NCI-H510A treated with DMSO at 0.1 percent for 48 hours (cell line): ENCODE measurements around the gene CHRNB4.

Experiments
- DNase-seq: peaks from one replicate; lab custom pipeline; 2025; lab: John Stamatoyannopoulos, UW

CHRNB4 gene

DNA sequence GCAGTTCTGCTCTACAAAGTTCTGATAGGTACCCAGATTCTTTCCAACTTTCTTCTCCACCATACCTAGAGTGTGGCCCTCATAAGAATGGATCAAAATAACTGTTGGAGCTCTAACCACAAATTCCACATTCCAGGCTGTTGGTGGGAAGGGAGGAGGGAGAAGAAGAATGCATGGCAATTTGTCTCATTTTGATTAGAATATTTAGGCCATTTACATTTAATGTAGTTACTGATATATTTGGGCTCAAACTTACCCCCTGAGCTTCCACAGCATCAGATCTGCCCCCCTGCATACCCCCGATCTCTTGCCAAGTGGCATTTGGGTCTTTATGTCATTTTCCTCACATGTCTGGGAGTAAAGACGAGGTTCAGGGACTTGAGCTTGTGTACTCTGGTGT lies 7.7 kb downstream of the CHRNB4 start:
- DNase-seq, result no peak

DNA sequence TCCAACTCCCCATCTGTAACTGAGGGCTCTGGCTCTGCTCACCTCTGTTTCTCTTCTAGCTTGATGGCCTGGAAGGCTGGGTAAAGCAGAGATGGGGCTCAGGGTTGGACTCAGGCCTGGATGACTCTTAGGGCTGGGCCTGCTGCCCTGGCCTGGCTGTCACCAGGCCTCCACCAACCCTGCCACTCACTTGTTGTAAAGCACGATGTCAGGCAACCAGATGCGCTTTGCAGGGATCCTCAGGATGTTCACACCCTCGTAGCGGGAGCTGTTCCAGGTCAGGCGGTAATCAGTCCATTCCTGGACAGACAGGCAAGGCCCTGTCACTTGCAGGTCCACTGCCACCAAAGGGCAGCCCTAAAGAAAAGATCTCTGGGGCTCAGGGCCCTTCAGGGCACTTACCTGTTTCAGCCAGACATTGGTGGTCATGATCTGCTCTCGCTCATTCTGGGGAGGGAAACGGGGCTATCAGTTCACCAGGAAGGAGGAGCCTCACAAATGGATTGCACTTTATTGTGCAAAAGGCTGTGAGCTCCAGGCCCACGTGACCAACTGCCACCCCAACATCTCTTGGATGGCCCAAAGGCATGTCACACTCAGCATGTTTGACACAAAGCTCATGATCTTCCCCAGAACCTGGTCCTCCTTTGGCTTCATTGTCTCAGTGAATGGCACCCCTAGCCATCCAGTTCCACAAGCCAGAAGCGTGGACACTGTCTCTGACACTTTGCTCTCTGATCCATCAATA lies 9.9 kb downstream of the CHRNB4 start:
- no peak for DNase-seq

DNA sequence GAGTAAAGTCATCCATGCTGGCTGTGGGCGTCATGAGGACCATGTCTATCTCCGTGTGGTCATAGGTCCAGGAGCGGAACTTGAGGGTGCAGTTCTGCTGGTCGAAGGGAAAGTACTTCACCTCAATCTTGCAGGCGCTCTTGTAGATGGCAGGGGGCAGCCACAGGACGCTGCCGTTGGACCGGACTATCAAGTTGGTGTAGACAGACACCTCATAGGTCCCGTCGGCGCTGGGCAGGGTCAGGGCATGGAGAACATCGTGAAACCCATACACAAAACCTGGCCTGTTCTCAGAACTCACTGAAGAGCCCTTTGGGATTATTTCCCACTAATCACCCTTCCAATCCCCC lies 11.3 kb downstream of the CHRNB4 start:
- no peak for DNase-seq

DNA sequence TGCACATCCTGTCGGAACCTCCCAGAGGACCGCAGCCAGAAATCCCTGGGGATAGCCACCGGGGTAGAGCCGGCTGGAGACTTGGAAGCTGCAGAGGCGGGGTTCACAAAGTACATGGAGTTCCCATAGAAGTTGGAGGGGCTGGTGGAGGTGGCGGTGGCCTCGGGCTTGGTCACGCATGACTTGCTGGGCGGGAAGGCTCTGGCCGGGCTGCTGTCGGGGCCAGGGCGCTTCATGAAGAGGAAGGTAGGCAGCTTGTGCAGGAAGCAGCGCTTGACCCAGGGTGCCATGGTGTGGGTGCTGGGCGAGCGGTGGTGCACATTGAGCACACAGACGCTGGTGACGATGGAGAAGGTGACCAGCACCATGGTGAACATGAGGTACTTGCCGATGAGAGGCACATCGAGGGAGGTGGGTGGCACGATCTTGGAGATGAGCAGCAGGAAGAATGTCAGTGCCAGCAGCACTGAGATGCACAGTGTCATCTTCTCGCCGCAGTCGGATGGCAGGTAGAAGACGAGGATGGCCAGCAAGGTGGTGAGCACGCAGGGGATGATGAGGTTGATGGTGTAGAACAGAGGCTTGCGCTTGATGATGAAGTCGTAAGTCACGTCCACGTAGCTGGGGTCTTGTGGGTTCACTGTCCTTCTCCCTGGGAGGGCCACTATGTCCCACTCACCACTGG lies 11.8 kb downstream of the CHRNB4 start:
- no peak for DNase-seq

DNA sequence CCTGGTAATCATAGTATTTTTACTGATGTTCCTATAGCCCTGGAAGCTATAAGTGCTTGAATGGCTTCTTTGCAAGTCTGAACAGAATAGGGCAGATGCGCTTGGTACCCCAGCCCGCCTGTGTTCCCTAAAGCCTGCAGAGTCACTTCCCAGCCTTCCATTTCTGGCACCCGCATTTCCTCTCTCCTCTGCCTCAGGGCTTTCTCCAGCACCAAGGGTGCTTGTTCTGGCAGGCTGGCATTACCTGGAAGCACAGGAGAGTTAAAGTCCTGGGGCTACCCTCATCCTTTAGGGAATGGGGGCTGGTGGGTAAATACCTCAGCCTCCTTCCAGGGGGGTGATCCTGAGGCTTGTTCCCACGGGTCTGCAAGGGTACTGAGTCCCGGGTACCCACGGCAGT lies 12.8 kb downstream of the CHRNB4 start:
- DNase-seq, result no peak

DNA sequence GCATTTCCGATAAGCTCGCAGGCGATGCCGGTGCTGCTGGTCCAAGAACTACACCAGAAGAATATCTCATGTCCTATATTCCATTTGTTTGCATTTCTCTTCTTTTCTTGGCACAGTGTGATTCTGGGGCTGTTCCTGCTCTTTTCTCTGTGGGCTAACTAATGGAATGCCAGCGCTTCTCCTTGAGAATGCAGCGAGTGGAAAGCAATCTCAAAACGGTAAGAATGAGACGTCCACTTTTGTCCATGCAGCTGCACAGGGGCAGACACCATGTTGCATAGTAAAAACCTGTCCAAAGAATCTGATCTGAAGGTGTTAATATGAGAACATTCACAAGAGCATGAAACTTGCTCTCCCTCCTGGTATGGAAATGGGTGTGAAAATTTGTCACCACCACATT lies 13.7 kb downstream of the CHRNB4 start:
- DNase-seq, result no peak

DNA sequence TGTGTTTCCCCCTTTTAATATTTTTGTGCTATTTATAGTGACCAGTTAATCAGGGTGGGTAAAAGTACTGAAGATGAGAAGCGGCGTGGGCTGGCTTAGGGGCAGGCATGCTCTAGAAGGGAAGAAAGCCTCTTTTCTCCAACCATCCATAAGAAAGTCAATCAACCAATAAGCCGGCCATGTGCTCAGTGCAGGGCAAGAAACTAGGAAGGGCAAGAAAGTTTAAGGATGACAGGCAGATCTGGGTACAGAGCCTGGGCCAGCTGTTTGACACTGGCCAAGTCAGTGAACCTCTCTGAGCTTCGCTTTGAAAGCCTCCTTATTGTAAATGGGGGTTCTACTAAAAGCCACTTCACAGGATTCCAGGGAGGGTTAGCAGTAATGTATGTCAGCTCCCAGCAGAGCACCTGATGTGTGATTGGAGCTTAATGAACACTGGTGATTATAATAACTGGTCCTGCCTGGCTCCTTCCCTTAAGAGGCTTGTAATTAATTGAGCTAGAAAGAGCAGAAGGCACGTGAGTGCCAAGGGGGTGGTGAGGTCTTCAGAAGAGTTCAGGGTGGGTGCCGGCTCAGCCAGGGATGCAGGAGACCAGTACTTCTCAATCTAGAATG lies 14.5 kb downstream of the CHRNB4 start:
- DNase-seq, result peak; percentile 7

DNA sequence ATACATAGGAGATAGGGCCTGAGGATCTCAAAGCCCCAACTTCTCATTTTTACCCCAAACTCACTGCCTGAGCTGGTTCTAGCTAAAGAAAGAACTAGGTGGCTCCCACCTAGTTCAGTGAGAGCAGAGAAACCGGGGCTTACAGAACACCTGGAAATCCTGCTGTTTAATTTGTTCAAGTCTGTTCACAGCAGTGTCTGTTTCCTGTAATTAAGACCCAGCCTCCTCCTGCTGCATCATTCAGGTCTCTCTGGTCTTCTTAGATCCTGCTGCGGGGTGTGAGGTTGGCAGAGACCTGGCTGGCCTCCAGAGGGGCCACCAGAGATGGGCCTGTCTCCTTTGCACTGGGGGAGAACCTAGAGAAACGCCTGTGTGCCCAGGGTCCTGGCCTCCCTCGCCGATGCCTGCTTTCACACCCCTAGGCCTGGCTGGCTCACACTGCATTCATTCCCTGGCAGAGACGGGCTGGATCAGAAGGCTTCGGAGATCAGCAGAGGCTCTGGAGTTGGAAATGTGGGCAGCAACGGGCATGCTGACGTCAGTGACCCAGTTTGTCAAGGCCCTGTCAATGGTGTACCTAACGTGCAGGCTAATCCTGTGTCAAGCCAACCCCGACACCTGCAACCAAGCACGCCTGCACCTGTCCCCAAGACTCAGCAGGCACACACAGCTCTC lies 15.3 kb downstream of the CHRNB4 start:
- DNase-seq, result peak; percentile 73

DNA sequence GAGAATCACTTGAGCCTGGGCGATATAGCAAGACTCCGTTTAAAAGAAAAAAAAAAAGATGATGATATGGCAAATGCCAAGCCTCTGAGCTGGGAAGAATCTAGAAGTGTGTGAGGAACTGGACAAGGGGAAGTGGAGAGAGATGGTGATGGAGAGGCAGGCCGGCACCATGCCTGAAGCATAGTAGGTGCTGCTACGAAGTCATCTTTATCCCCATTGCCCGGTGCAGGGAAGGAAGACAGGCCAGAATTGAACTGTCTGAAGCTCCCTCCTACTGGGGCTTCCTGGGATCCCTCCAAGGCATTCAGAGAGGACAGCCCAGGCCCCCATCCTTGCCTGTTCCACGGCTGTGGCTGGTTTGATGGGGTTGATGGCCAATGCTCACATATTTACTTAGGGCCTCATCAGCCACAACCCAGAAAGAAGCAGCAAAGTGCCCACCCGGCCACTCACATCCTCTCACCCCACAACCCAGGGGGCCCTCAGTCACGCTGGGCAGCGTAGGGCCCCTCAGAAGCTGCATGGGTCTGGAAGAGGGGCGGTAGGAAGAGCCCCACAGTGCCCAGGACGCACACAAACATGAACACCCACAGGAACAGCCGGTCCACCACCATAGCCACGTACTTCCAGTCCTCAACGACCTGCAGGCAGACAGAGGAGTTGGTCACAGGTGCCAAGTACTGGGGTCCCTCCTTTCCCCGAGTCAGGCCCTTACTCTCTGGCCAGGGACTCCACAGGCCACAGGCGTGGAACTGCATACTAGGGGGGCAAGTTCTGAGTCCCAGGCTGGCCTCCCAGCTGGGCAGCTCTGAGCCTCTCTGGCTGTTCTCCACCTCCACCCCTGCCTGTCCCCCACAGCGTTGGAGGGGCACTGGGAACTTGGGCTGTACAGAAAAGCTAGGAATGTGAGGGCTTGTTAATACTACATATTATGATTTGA lies 16.1 kb downstream of the CHRNB4 start:
- DNase-seq, result no peak

DNA sequence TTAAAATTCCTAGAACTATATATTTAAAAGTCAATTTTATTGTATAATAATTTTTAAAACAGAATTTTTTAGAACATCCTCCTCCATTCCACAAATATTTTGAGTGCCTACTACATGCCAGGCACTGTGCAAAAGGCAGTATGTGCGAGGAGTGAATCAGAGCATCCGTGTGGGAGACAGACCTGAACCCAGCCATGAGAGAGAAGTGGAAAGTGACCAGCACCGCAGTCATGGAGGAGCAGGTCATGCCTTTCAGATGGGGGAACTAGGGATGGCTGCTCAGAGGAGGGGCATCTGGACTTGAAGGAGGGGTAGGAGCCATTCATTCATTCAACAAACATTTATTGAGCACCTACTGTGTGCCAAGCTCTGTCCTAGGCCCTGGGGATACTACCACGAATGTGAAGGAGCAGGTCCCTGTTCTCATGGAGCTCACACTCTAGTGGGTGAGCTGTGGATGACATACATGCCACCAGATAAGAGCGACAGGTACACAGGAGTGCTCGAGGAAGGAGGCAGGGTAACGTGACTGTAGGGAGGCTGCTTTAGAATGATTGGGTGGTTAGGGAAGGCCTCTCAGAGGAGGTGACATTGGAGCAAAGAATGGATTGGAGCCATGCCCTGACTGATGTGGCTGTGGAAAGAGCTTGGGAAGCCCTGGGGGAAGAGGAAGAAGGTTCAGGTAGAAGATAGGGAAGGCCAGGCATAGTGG lies 17.1 kb downstream of the CHRNB4 start:
- DNase-seq, result no peak

DNA sequence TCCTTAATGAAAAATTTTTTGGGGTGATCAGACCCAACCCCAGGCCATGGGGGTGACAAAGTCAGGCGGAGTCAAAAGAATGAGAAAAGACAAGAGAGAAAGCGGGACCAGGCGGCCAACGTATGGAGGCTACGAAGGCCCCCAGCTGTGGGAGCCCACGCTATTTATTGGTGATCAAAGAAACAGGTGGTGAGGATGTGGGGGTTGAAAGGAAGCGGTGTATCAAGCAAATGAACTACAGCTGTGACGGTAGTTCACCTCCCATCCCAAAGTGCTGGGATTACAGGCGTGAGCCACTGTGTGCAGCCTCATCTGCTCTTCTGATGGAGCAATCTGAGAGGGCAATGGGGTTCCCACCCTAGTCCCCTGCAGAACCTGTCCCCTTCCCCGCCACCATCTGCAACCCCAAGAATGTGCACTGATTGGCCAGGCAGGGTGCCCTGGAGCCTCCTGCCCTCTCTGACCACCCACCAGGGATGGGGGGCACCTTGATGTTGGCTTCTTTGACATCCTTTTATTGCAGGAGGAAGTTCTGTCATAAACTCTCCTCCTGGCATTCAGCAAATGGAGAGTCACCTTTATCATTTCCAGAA lies 19.1 kb downstream of the CHRNB4 start:
- DNase-seq, result no peak

DNA sequence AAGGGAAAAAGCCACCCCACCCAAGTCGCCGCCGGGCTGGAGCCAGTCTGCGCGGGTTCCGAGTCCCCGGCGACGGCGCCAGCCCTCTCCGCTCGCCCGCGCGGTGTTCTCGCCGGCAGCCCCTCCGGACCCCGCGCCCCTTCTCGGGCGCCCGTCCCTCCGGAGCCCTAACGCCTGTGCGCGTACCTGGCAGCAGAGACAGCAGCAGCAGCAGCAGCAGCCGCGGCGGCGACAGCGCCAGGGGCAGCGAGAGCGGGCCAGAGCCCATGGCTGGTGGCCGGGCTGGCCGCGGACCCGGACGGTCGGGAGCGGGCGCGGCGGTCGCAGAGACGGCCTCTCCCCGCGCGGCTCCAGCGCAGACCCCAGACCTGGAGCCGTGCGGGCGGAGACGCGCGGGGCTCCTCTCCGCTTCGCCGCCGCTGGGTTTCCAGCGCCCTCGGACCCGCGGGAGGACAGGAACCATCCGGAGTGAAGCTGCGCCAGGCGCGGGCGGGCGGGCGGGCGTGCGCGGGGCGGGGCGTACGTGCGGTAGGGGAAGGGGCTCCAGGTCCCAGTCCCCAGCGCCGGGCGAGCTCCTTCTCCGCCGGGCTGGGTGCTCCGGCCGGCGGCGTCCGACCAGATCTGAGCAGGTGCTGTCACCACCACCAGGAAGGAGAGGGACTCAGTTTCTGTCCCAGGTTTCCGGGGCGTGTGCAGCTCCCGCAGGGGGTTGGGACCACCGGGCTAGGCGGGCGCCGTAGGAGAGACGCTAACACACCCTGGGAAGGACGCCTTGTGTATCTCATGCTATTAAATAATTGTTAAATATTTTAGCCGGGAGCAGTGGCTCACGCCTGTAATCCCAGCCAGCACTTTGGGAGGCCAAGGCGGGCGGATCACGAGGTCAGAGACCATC lies 20.2 kb downstream of the CHRNB4 start, which contains the start of gene CHRNA3:
TSS of gene CHRNA3 (minus strand) at position 470 of the 895 bp plus-strand sequence. CDS start at position 268, 202 bp downstream.
- no peak for DNase-seq

DNA sequence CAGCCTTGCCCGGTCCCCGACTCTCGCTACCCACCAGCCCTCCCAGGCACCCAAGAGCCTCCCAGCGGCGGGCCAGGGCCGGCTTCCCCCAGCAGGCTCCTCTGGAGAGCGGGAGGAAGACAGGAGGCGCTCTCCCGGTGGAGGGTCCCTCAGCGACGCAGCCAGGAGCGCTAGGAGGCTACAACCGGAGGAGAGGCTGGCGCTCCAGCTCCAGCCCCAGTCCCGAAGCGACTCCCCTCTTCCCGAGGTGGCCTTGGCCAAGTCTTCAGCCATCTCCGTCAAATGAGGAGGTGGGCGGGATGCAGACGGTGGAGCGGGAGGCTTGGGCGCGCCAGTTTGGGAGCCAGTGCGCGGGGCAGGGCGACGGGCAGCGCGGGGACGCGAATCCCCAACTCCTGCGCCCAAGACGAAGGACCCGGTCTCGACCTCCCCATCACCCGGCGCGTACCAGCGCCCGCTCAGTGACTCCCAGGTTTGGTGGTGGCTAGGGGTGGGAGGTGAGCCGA lies 20.9 kb downstream of the CHRNB4 start:
- no peak for DNase-seq

DNA sequence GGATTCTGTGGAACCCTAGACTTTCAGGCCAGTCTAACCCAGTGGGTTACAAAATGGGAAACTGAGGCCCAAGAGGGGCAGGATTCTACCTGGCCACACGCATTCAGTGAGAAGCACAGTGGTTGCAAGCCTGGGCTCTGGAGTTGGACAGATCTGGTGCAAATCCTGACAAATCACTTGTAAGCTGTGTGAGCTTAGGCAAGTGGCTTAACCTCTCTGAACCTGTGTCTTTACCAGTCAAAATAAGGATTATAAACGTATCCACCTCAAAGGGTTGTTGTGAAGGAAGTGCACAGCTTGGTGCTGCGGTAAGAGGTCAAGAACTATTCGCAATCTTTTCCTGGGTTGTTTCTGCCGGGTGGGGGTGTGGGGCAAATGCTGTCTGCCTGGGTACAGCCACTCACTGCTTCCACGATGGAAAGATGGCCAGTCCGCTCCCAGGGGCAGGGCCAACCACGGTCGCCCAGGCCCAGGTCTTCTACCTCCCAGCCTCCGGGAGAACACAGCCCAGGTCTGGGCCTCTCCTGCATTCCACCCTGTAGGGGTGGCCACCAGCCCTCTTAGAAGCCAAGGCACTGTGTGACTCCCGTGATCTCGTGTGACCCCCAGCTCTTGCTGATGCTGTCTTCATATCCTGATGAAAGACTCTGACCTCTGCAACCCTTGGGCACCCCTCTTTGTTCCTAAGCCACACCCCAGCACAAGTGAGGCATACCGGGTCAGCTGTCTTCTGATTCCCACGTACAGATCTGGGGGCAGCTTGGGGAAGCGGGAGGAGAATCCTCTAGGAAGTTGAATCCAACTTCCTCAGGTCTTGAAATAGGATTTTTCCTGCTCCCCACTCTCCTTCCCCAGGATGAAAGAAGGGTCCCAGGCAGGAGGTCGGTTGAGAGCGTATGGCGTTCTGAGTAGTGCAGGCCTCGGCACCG lies 21.7 kb downstream of the CHRNB4 start:
- no peak for DNase-seq

DNA sequence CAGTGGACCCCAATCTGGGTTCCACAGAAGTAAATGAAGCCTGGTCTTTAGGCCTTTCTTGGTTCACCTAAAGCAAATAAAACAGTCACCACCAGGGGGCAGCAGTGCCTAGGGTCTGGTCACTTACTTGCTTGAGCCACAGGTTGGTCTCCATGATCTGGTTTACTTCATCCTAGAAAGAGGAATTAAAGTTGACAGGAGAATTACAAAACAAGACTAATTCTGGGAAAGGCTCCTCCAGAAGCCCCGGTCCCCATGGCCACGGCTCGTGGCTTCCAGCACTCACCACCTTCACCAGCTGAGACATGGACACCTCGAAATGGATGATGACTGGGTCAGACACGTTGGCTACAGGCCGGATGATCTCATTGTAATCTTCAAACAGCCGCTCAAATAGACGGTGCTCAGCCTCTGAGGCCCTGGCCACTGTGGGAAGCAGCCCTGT lies 22.5 kb downstream of the CHRNB4 start:
- DNase-seq, result peak; percentile 41

DNA sequence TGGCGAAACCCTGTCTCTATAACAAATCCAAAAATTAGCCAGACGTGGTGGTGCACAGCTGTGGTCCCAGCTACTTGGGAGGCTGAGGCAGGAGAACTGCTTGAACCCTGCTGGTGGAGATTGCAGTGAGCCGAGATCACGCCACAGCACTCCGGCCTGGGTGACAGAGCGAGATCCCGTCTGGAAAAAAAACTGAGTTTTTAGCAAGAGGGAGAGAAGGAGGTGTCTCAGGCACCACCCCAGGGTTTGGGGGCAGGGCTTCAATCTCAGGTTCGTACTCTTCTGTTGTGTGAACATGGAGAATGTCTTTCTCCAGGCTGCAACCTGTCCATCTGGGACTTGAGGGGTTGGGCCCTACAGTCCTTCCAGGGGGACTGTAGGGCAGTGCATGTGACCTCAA lies 22.9 kb downstream of the CHRNB4 start:
- DNase-seq, result no peak

DNA sequence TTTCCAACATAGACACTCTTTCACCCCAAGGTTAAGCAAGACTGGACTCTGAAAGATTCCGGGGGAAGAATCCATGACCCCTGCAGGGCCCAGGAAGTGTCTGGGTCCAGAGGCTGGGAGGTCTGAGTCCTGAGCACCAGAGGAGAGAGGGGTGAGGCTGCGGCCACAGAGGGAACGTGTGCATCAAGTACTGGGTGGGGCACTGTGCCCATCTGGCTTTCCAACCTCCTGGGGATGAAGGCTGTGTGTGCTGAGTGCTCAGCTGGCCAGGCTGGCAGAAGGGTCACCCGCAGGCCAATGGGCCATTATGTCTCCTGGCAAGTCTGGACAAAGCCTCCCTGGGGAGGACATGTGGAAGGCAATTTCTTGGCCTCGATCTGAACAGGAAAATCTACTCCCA lies 23.5 kb downstream of the CHRNB4 start:
- no peak for DNase-seq

DNA sequence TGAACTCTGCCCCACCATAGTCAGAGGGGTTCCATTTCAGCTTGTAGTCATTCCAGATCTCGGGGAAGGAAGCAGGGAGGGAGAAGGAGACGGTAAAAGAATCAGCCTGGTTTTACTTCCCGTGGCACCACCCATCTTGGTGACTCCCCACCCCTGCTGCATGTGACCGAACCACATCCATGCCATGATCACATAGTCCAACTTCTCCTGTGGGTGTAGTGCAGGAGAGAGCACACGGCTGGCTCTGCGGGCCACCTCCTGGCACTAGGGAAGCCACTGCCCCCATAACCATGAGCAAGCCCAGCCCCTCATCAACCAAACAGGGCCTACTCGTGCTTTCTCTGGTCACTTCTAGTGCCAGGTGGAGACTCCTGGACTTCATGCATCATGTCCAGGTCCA lies 23.9 kb downstream of the CHRNB4 start:
- no peak for DNase-seq
